ENCODE data around the gene POU1F1.

The POU1F1 gene, protein sequence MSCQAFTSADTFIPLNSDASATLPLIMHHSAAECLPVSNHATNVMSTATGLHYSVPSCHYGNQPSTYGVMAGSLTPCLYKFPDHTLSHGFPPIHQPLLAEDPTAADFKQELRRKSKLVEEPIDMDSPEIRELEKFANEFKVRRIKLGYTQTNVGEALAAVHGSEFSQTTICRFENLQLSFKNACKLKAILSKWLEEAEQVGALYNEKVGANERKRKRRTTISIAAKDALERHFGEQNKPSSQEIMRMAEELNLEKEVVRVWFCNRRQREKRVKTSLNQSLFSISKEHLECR

DNA sequence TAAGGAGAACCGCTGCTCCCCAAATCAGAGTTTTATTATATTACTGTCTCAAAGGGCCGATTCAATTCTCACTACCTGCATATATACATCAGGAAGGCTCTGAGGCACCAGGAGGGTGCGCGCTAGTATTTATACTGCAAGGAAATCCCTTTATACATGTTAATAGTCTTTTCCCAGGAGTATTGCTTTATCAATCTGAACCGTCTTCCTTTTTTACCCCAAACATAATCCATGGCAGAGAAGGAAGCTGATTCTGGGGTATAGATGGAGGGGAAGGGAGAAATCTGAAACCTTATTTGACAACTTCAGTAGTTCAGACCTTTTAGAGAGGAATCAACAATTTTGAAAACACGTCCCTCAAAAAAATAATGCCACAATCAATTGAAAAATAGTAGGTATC, at the start of gene POU1F1:
Gene POU1F1, minus strand, starts transcription at position 101 of the 400 bp plus-strand sequence. CDS start 122 bp downstream, outside the sequence.
- no peaks in the 10 kb centered on the region for H3K36me3 Mint-ChIP-seq (ENCODE audit: low read depth)
- H3K4me1 Mint-ChIP-seq, result no peaks in the 10 kb centered on the region
- TF ChIP-seq, protein P1, sequence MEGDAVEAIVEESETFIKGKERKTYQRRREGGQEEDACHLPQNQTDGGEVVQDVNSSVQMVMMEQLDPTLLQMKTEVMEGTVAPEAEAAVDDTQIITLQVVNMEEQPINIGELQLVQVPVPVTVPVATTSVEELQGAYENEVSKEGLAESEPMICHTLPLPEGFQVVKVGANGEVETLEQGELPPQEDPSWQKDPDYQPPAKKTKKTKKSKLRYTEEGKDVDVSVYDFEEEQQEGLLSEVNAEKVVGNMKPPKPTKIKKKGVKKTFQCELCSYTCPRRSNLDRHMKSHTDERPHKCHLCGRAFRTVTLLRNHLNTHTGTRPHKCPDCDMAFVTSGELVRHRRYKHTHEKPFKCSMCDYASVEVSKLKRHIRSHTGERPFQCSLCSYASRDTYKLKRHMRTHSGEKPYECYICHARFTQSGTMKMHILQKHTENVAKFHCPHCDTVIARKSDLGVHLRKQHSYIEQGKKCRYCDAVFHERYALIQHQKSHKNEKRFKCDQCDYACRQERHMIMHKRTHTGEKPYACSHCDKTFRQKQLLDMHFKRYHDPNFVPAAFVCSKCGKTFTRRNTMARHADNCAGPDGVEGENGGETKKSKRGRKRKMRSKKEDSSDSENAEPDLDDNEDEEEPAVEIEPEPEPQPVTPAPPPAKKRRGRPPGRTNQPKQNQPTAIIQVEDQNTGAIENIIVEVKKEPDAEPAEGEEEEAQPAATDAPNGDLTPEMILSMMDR (IDR thresholded peaks at IDR 0.05; ENCODE audit: unreplicated experiment in 3 of 3), result no peak
- no peaks in the 10 kb centered on the region for H3K9me3 Mint-ChIP-seq
- H3K27me3 Mint-ChIP-seq (ENCODE audit: low read depth), result no peaks in the 10 kb centered on the region
- no peak within 1 kb of the TSS for H3K4me3 Mint-ChIP-seq
- no peak within 1 kb of the TSS for H3K27ac Mint-ChIP-seq

DNA sequence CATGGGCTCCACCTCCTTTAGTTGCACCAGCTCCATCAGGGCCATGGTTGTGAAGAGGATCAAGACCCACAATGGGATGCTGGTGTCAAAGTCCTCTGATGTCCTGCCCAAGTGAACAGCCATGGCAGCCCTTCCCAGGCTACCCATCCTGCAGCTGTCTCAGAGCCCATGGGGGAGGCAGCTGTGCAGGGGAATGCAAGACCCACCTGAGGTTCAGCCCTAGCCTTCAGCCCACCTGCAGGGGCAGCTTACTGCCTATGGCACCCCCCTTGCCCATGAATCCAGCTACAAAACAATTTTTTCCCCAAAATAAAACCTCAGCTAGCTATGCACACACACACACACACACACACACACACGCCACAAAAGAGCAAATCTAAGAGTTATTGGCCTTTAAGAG, 48.2 kb upstream of the POU1F1 start:
- TF ChIP-seq, protein P1 (IDR thresholded peaks at IDR 0.05; ENCODE audit: unreplicated experiment in 3 of 3), result no peak
- H3K27ac Mint-ChIP-seq, result no peak overlapping the region
- H3K36me3 Mint-ChIP-seq (ENCODE audit: low read depth), result no peaks in the 10 kb centered on the region
- H3K4me1 Mint-ChIP-seq, result peaks cover 14% of the 10 kb centered on the region
- H3K27me3 Mint-ChIP-seq (ENCODE audit: low read depth), result peaks cover 4% of the 10 kb centered on the region
- H3K4me3 Mint-ChIP-seq, result no peak overlapping the region
- H3K9me3 Mint-ChIP-seq, result peaks cover 26% of the 10 kb centered on the region

DNA sequence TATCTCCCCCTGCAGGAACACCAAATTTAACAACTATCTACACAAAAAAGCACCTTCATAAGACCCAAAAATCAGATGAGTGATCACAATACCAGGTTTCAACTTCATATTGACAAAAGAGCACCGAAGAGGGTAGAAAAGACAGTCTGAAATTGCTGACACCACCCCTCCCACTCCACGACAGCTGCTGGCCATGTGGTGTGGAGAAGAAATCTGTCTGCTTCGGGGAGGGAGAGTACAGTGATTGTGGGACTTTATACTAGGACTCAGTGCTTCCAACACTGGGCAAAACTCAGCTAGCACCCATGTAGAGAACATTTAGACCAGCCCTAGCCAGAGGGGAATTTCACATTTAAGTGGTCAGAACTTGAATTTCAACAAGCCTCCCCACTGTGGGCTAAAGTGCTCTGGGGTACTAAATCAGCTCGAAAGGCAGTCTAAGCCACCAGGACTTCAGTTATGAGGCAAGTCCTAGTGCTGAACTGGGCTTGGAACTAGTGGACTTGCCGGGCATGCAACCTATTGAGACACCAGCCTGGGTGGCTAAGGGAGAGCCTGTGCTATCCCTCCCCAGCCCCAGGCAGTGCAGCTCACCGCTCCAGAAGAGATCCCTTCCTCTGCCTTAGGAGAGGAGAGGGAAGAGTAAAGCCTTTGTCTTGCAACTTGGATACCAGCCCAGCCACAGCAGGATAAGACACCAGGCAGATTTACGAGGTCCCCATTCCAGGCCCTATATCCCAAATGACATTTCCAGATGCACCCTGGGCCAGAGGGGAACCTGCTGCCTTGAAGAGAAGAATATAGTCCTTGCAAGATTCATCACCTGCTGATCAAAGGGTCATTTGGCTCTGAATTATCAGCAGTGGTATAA, 44.6 kb upstream of the POU1F1 start:
- Mint-ChIP-seq H3K4me3 (no peak overlapping the region), H3K27ac (peak overlapping the region; percentile 20 to 76 (median 27)), H3K36me3 (ENCODE audit: low read depth) (no peaks in the 10 kb centered on the region), H3K9me3 (peaks cover 25% of the 10 kb centered on the region), H3K27me3 (ENCODE audit: low read depth) (peaks cover 4% of the 10 kb centered on the region), H3K4me1 (peaks cover 33% of the 10 kb centered on the region)
- TF ChIP-seq, protein P1 (IDR thresholded peaks at IDR 0.05; ENCODE audit: unreplicated experiment in 3 of 3), result no peak

DNA sequence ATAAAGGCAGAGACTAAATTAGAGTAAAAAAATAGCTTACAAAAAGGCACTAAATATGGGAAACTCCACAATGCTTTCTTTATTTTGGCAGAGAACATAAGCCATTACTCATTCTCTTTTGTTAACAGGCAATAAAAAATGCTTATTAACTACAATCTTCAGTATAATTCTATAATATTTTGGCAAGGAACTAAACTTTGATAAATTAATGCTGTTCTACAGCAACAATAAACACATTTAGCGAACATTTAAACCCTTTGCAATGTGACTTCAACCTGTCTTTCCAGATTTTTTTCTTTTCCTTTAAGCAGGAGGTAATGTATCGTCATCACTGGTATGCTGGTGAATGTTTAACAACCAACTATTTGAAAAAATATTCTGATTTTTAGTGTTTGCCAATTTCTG, 42.2 kb upstream of the POU1F1 start:
- TF ChIP-seq, protein P1 (IDR thresholded peaks at IDR 0.05; ENCODE audit: unreplicated experiment in 3 of 3), result no peak
- Mint-ChIP-seq H3K4me3 (no peak overlapping the region), H3K4me1 (peaks cover 33% of the 10 kb centered on the region), H3K27me3 (ENCODE audit: low read depth) (no peaks in the 10 kb centered on the region), H3K9me3 (peaks cover 10% of the 10 kb centered on the region), H3K36me3 (ENCODE audit: low read depth) (no peaks in the 10 kb centered on the region), H3K27ac (peak overlapping the region; percentile 35 to 88 (median 82))

DNA sequence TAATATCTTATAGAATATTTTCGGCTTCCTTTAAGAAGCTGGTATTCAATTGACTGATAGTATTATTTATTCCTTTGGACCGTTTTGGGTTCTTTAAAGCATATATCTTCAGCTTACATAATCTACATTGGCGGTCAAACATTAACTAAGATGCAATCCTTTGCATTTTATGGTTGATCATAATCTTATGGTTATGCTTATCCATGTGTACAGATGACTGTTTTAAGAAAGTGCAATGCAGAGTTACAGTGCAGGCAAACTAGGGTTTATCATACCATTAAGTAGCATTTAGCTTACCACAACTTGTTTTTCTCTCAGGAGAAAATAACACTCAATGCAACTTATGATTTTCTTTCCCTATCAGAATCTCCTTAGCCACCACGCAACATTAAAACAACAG, 41.4 kb upstream of the POU1F1 start:
- peaks cover 6% of the 10 kb centered on the region for H3K9me3 Mint-ChIP-seq
- TF ChIP-seq, protein P1 (IDR thresholded peaks at IDR 0.05; ENCODE audit: unreplicated experiment in 3 of 3), result no peak
- no peaks in the 10 kb centered on the region for H3K36me3 Mint-ChIP-seq (ENCODE audit: low read depth)
- peak overlapping the region; percentile 35 to 88 (median 82) for H3K27ac Mint-ChIP-seq
- no peaks in the 10 kb centered on the region for H3K27me3 Mint-ChIP-seq (ENCODE audit: low read depth)
- H3K4me3 Mint-ChIP-seq, result no peak overlapping the region
- peaks cover 33% of the 10 kb centered on the region for H3K4me1 Mint-ChIP-seq
